Measurements from ENCODE around the gene TBPL2.

The TBPL2 gene

DNA sequence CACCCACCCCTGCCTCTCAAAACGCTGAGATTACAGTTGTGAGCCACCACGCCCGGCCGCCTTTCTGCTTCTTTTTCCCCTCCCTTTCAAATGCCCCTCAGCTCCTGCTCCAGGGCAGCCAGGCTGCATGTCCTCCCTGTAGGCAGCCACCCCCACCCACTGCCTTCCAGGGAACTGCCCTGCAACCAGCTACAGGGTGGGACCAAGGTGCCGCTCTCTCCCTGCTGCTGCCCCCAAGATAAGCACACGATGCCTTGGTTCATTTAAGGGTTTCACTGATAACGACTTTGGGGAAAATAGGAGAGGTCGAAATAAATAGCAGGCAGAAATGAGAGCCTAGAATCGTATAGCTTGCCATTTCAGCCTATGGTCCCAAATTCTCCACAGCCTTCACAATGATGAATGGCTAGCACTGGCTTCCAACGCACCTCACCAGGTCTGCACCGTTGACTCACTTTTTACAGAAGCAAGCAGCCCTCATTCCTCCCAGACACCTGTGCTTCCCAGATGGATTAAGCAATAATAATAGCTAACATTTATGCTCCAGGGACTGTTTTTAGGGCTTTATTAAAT, 69.4 kb downstream of the TBPL2 start:
- H3K4me1 Mint-ChIP-seq, result no peaks in the 10 kb centered on the region
- no peaks in the 10 kb centered on the region for H3K9me3 Mint-ChIP-seq
- no peaks in the 10 kb centered on the region for H3K27me3 Mint-ChIP-seq (ENCODE audit: low read depth)
- no peak overlapping the region for H3K4me3 Mint-ChIP-seq
- peaks cover 73% of the 10 kb centered on the region for H3K36me3 Mint-ChIP-seq (ENCODE audit: low read depth)
- TF ChIP-seq, protein P1, sequence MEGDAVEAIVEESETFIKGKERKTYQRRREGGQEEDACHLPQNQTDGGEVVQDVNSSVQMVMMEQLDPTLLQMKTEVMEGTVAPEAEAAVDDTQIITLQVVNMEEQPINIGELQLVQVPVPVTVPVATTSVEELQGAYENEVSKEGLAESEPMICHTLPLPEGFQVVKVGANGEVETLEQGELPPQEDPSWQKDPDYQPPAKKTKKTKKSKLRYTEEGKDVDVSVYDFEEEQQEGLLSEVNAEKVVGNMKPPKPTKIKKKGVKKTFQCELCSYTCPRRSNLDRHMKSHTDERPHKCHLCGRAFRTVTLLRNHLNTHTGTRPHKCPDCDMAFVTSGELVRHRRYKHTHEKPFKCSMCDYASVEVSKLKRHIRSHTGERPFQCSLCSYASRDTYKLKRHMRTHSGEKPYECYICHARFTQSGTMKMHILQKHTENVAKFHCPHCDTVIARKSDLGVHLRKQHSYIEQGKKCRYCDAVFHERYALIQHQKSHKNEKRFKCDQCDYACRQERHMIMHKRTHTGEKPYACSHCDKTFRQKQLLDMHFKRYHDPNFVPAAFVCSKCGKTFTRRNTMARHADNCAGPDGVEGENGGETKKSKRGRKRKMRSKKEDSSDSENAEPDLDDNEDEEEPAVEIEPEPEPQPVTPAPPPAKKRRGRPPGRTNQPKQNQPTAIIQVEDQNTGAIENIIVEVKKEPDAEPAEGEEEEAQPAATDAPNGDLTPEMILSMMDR (IDR thresholded peaks at IDR 0.05; ENCODE audit: unreplicated experiment in 3 of 3), result no peak
- H3K27ac Mint-ChIP-seq, result no peak overlapping the region

DNA sequence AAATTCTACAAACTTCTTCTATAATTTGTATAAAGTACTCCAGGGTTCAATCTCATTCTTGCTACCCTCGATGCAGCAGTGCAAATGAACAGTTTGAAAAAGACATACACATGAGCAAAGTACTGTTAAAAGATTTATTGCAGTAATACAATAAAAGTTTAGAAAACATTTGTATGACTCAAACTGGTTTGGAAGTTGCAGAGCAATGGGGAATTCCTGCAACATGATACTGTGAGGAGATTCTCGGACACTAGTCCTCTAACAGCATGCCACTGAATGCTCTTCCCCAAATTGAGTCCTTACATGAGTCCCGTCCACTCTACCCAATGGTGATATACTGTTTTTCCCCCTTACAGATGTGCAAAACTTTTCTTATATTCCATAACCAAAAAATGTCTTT, 74.1 kb downstream of the TBPL2 start:
- no peak overlapping the region for H3K4me3 Mint-ChIP-seq
- no peaks in the 10 kb centered on the region for H3K9me3 Mint-ChIP-seq
- no peak overlapping the region for H3K27ac Mint-ChIP-seq
- no peaks in the 10 kb centered on the region for H3K27me3 Mint-ChIP-seq (ENCODE audit: low read depth)
- H3K36me3 Mint-ChIP-seq (ENCODE audit: low read depth), result peaks cover 61% of the 10 kb centered on the region
- H3K4me1 Mint-ChIP-seq, result no peaks in the 10 kb centered on the region
- TF ChIP-seq, protein P1 (IDR thresholded peaks at IDR 0.05; ENCODE audit: unreplicated experiment in 3 of 3), result no peak
